Measurements from ENCODE around the gene BCL2. TPM values are rescaled to one million over a fixed set of nuclear protein-coding genes. Genes with fewer than 3 reads are reported as not detected.

BCL2 gene
- total and polyA plus RNA-seq, 9 of the 15 experiments (the other 6 are each of a cell fraction or from before 2014, with no cell fraction given) = 0.10 to 1.1 (median 0.65) TPM

GRCh38 chr18:63316612-63317555 is 2.7 kb downstream of the BCL2 start (continued):
- TF ChIP-seq, protein P1, sequence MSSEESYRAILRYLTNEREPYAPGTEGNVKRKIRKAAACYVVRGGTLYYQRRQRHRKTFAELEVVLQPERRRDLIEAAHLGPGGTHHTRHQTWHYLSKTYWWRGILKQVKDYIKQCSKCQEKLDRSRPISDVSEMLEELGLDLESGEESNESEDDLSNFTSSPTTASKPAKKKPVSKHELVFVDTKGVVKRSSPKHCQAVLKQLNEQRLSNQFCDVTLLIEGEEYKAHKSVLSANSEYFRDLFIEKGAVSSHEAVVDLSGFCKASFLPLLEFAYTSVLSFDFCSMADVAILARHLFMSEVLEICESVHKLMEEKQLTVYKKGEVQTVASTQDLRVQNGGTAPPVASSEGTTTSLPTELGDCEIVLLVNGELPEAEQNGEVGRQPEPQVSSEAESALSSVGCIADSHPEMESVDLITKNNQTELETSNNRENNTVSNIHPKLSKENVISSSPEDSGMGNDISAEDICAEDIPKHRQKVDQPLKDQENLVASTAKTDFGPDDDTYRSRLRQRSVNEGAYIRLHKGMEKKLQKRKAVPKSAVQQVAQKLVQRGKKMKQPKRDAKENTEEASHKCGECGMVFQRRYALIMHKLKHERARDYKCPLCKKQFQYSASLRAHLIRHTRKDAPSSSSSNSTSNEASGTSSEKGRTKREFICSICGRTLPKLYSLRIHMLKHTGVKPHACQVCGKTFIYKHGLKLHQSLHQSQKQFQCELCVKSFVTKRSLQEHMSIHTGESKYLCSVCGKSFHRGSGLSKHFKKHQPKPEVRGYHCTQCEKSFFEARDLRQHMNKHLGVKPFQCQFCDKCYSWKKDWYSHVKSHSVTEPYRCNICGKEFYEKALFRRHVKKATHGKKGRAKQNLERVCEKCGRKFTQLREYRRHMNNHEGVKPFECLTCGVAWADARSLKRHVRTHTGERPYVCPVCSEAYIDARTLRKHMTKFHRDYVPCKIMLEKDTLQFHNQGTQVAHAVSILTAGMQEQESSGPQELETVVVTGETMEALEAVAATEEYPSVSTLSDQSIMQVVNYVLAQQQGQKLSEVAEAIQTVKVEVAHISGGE (CRISPR knock-in tag; IDR thresholded peaks at IDR 0.05) = no peak
- TF ChIP-seq ZSCAN29 (IDR thresholded peaks at IDR 0.05) = no peak
- no peak for TF ChIP-seq NFXL1 (CRISPR knock-in tag; IDR thresholded peaks at IDR 0.05)
- no peak for TF ChIP-seq POLR3A (IDR thresholded peaks at IDR 0.05; ENCODE audit: borderline replicate concordance, extremely low read depth, insufficient read depth, insufficient read length)
- TF ChIP-seq BACH1 (tag; IDR thresholded peaks at IDR 0.05) = no peak

- FAIRE-seq (no peak), DNase-seq (ENCODE audit: extremely low read depth in 1 of 4, low spot score in 3 of 4) (no peak), ATAC-seq (no peak)
- ChIA-PET POLR2A (no interaction called here), CTCF (ENCODE audit: low intra/inter-chr PET ratio) (no interaction called here)
- intact Hi-C loops (cut with micrococcal nuclease) (no loop called here), in situ Hi-C loops (cut with MboI) (loop anchor here (5.0 kb wide), 1 partner anchor 299 kb away; no protein-coding TSS in a partner anchor)
- no peaks in the 10 kb centered on the region for H4K20me1 ChIP-seq (replicated peaks; ENCODE audit: control insufficient read depth, insufficient read depth, low read length)
- H3K27ac ChIP-seq (ENCODE audit: extremely low read depth, low read depth, low read length) = no peak overlapping the region
- H3K4me1 ChIP-seq (replicated peaks in 1 of 2; ENCODE audit: control insufficient read depth in 2 of 2, insufficient read depth in 2 of 2, low read length in 2 of 2) = peaks cover 8 to 15% of the 10 kb centered on the region in 2 experiments; a peak in 4 of 5 replicates
- H3K4me3 ChIP-seq = no peak overlapping the region
- H3K9me1 ChIP-seq (ENCODE audit: control insufficient read depth, insufficient read depth, low read length) = no peaks in the 10 kb centered on the region
- H3K9ac ChIP-seq (ENCODE audit: insufficient read depth in 1 of 2, low read depth in 2 of 2, low read length in 2 of 2) = no peak overlapping the region
- no peaks in the 10 kb centered on the region for H3K79me2 ChIP-seq (ENCODE audit: control insufficient read depth, insufficient read depth, low read length)
- peaks cover 0 to 10% of the 10 kb centered on the region in 2 experiments; a peak in 3 of 5 replicates for H3K27me3 ChIP-seq (ENCODE audit: control insufficient read depth in 2 of 2, insufficient read depth in 2 of 2, low read length in 2 of 2)
- H3K36me3 ChIP-seq (ENCODE audit: control insufficient read depth, insufficient read depth, low read length) = no peaks in the 10 kb centered on the region
- no peak overlapping the region for H2AFZ ChIP-seq (ENCODE audit: low read depth, low read length)
- BruUV-seq (replicated peaks) = no TSS peak
- no peak overlapping the region for H3K4me2 ChIP-seq (ENCODE audit: insufficient read depth, low read length)
- H3K9me3 ChIP-seq (replicated peaks; ENCODE audit: control insufficient read depth, insufficient read depth, low read depth, low read length) = no peaks in the 10 kb centered on the region
- no peak for TF ChIP-seq ZNF316 (IDR thresholded peaks at IDR 0.05)
- no peak for TF ChIP-seq ELF1 (tag; IDR thresholded peaks at IDR 0.05)
- TF ChIP-seq HNRNPK (IDR thresholded peaks at IDR 0.05; ENCODE audit: low read depth, low read length, poor library complexity, severe bottlenecking) = no peak
- TF ChIP-seq RBM39 (optimal IDR thresholded peaks at IDR 0.05; ENCODE audit: low read depth, low read length) = no peak
- TF ChIP-seq NFIC (IDR thresholded peaks at IDR 0.05) = no peak
- TF ChIP-seq, protein P2, sequence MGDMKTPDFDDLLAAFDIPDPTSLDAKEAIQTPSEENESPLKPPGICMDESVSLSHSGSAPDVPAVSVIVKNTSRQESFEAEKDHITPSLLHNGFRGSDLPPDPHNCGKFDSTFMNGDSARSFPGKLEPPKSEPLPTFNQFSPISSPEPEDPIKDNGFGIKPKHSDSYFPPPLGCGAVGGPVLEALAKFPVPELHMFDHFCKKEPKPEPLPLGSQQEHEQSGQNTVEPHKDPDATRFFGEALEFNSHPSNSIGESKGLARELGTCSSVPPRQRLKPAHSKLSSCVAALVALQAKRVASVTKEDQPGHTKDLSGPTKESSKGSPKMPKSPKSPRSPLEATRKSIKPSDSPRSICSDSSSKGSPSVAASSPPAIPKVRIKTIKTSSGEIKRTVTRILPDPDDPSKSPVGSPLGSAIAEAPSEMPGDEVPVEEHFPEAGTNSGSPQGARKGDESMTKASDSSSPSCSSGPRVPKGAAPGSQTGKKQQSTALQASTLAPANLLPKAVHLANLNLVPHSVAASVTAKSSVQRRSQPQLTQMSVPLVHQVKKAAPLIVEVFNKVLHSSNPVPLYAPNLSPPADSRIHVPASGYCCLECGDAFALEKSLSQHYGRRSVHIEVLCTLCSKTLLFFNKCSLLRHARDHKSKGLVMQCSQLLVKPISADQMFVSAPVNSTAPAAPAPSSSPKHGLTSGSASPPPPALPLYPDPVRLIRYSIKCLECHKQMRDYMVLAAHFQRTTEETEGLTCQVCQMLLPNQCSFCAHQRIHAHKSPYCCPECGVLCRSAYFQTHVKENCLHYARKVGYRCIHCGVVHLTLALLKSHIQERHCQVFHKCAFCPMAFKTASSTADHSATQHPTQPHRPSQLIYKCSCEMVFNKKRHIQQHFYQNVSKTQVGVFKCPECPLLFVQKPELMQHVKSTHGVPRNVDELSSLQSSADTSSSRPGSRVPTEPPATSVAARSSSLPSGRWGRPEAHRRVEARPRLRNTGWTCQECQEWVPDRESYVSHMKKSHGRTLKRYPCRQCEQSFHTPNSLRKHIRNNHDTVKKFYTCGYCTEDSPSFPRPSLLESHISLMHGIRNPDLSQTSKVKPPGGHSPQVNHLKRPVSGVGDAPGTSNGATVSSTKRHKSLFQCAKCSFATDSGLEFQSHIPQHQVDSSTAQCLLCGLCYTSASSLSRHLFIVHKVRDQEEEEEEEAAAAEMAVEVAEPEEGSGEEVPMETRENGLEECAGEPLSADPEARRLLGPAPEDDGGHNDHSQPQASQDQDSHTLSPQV (IDR thresholded peaks at IDR 0.05) = no peak
Observed at GRCh38 chr18:63315876-63316275, 3.7 kb downstream of the BCL2 start.

Measured in K562 (cell line).